ENCODE measurements around the gene KRT28. TPM values are rescaled to one million over a fixed set of nuclear protein-coding genes. Genes with fewer than 3 reads are reported as not detected.

The KRT28 gene
- polyA plus RNA-seq, 1 experiment = not detected

DNA sequence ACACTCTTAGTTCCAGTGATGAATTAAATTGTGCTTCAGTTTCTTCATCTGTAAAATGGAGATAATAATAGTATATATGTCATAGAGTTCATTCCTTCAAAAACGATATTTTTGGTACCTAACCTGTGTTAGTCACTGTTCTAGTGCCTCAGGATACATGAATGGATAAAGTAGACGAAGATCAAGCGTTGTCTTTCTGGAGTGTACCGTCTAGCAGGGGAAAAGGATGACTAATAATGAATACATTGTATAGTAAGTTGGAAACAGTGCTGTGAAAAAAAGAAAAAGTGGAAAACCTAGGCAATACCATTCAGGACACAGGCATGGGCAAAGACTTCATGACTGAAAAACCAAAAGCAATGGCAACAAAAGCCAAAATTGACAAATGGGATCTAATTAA, 14.0 kb upstream of the KRT28 start:
- POLR2A ChIA-PET = no interaction called here
- no peaks in the 10 kb centered on the region for H3K27me3 ChIP-seq (ENCODE audit: control insufficient read depth, insufficient read depth, low read length)
- H3K36me3 ChIP-seq (ENCODE audit: control insufficient read depth, insufficient read depth, low read length) = no peaks in the 10 kb centered on the region
- TF ChIP-seq, protein P1, sequence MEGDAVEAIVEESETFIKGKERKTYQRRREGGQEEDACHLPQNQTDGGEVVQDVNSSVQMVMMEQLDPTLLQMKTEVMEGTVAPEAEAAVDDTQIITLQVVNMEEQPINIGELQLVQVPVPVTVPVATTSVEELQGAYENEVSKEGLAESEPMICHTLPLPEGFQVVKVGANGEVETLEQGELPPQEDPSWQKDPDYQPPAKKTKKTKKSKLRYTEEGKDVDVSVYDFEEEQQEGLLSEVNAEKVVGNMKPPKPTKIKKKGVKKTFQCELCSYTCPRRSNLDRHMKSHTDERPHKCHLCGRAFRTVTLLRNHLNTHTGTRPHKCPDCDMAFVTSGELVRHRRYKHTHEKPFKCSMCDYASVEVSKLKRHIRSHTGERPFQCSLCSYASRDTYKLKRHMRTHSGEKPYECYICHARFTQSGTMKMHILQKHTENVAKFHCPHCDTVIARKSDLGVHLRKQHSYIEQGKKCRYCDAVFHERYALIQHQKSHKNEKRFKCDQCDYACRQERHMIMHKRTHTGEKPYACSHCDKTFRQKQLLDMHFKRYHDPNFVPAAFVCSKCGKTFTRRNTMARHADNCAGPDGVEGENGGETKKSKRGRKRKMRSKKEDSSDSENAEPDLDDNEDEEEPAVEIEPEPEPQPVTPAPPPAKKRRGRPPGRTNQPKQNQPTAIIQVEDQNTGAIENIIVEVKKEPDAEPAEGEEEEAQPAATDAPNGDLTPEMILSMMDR (IDR thresholded peaks at IDR 0.05; ENCODE audit: insufficient read depth, low read depth, low read length) = no peak
- no peak overlapping the region for H3K4me3 ChIP-seq (ENCODE audit: low read depth, low read length)
- CTCF ChIA-PET = interaction anchor here (0.7 to 1.9 kb wide), 2 partner anchors 200 to 735 kb away, joined by 4 to 5 read pairs; no protein-coding TSS in a partner anchor
- DNase-seq (ENCODE audit: low read depth) = no peak

DNA sequence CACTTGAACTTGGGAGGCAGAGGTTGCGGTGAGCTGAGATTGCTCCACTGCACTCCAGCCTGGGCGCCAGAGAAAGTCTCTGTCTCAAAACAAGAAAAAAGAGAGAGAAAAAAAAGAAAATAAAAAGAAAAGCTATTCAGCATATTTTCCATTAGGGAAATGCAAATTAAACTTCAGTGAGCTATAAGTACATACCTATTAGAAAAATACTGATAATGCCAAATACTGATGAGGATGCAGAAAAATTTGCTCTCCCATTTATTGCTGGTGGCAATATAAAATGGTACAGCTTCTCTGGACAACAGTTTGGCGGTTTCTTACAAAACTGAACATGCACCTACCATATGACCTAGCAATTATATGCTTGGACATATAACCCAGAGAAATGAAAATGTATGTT, 12.9 kb upstream of the KRT28 start:
- Histone ChIP-seq H3K27me3 (ENCODE audit: control insufficient read depth, insufficient read depth, low read length) (no peaks in the 10 kb centered on the region), H3K36me3 (ENCODE audit: control insufficient read depth, insufficient read depth, low read length) (no peaks in the 10 kb centered on the region), H3K4me3 (ENCODE audit: low read depth, low read length) (no peak overlapping the region)
- ChIA-PET POLR2A (no interaction called here), CTCF (interaction anchor here (1.1 kb wide), 1 partner anchor 850 kb away, joined by 5 read pairs; no protein-coding TSS in a partner anchor)
- TF ChIP-seq, protein P1 (IDR thresholded peaks at IDR 0.05; ENCODE audit: insufficient read depth, low read depth, low read length) = no peak
- no peak for DNase-seq (ENCODE audit: low read depth)

DNA sequence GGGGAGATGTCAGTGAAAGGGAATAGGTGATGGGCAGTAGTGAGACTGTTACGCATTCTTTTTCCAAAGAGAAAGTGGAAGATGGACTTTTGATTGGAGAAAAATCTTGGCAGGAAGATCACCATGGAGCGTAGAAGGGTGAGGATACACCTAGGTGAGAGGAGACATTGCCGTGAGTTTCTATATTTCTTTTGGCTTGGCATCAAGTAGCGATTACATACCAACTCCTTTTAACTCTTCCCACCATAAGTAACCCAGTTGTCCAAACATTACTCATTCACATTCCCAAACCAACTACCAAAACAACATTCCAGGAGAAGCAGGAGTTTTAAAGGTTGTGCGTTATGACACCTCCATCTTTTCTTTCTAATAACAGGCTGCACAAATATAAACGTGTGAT, 10.7 kb upstream of the KRT28 start:
- no peaks in the 10 kb centered on the region for H3K27me3 ChIP-seq (ENCODE audit: control insufficient read depth, insufficient read depth, low read length)
- ChIA-PET POLR2A (interaction anchor here (0.6 kb wide), 1 partner anchor 852 kb away, joined by 6 read pairs; no protein-coding TSS in a partner anchor), CTCF (interaction anchor here (2.8 to 3.5 kb wide), 3 partner anchors 46 to 855 kb away, joined by 11 to 32 read pairs (median 13); no protein-coding TSS in a partner anchor)
- TF ChIP-seq, protein P1 (IDR thresholded peaks at IDR 0.05; ENCODE audit: insufficient read depth, low read depth, low read length) = no peak
- no peaks in the 10 kb centered on the region for H3K36me3 ChIP-seq (ENCODE audit: control insufficient read depth, insufficient read depth, low read length)
- DNase-seq (ENCODE audit: low read depth) = no peak
- no peak overlapping the region for H3K4me3 ChIP-seq (ENCODE audit: low read depth, low read length)

DNA sequence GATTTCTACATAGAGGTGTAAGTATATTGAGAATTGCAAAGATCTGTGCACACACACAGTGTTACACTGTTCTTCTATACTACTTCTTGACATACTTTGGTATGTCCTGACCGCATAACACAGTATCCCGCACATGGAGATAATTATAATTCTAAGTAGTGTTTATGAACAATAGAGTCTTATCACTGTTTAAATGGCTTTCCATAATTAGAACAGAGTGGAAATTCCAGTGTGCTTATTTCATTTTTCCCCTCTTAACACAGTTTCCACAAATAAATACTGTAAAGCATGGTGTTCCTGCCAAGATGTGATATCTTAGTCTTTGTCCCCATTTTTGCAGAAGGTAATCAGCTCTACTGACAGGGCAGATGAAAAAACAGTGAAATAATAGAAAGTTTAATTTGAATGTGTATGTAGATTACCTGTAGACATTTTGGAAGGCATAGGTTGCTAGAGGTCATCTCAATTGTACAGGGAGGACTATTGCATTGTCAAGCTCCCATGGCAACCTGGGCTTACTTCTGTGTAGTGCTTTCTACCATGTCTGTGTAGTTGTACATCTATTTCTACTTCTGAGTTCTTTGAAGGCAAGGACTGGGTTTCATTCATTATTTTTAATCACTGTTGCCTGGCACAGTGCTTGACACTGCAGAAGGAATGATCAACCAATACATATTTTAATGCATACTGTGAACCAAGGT, 10.1 kb upstream of the KRT28 start:
- H3K36me3 ChIP-seq (ENCODE audit: control insufficient read depth, insufficient read depth, low read length) = no peaks in the 10 kb centered on the region
- TF ChIP-seq, protein P1 (IDR thresholded peaks at IDR 0.05; ENCODE audit: insufficient read depth, low read depth, low read length) = no peak
- POLR2A ChIA-PET = interaction anchor here (0.6 kb wide), 1 partner anchor 853 kb away, joined by 6 read pairs; no protein-coding TSS in a partner anchor
- no peak for DNase-seq (ENCODE audit: low read depth)
- no peaks in the 10 kb centered on the region for H3K27me3 ChIP-seq (ENCODE audit: control insufficient read depth, insufficient read depth, low read length)
- H3K4me3 ChIP-seq (ENCODE audit: low read depth, low read length) = no peak overlapping the region
- CTCF ChIA-PET = interaction anchor here (0.9 to 3.5 kb wide), 6 partner anchors 46 to 856 kb away, joined by 3 to 32 read pairs (median 8); no protein-coding TSS in a partner anchor

DNA sequence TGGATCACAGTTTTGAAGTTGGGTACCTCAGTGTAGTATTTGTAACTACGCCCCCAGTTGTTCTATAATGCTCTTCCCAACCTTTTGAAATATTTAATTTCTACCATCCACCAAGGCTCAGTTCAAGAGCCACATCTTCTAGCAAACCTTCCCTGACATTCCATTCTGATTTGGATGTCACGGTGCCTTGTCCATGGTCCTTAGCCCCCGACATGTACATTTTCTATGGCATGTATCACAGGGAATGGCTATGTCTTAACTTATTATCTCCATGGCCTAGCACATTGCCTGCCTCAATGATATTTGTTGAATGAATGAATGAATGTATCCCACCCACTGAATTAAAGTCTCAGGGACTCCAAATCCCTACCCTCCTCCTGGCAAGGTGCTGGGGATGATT, 6.4 kb upstream of the KRT28 start:
- ChIA-PET POLR2A (no interaction called here), CTCF (interaction anchor here (0.6 to 7.0 kb wide), 12 partner anchors 11 to 872 kb away, joined by 3 to 103 read pairs (median 6); no protein-coding TSS in a partner anchor)
- Histone ChIP-seq H3K36me3 (ENCODE audit: control insufficient read depth, insufficient read depth, low read length) (no peaks in the 10 kb centered on the region), H3K27me3 (ENCODE audit: control insufficient read depth, insufficient read depth, low read length) (peaks cover 4% of the 10 kb centered on the region), H3K4me3 (ENCODE audit: low read depth, low read length) (no peak overlapping the region)
- no peak for DNase-seq (ENCODE audit: low read depth)
- TF ChIP-seq, protein P1 (IDR thresholded peaks at IDR 0.05; ENCODE audit: insufficient read depth, low read depth, low read length) = no peak

Data from BJ (cell line).